GM21423 (cell line): ENCODE data around the gene CARS2.
"Not testable (repeated sequence)": the region's sequence is repeated elsewhere in the genome, so short reads cannot be mapped to it uniquely, and the experiment has no call there.

Experiments used
- ATAC-seq: cut with Tn5 transposase; IDR thresholded peaks from one replicate; pipeline ENCODE4 v1.9.1; 2021; ENCODE audit warnings: mild to moderate bottlenecking, moderate library complexity; ENCODE audit not compliant: unreplicated experiment

CARS2 gene

GRCh38 chr13:110705826-110706569, at the start of gene CARS2:
CARS2 (minus strand) TSS chr13:110706116; CDS start chr13:110706093, 23 bp downstream.
- ATAC-seq: peak; percentile 97

- ATAC-seq: no peak
These were observed 42.4 kb upstream of the CARS2 start for GRCh38 chr13:110748271-110748670.

- ATAC-seq: no peak
These were observed 40.5 kb upstream of the CARS2 start for GRCh38 chr13:110746438-110746837.

GRCh38 chr13:110743687-110744086, 37.8 kb upstream of the CARS2 start:
- no peak for ATAC-seq

GRCh38 chr13:110737555-110737954, 31.6 kb upstream of the CARS2 start:
- ATAC-seq: no peak

GRCh38 chr13:110734561-110734960, 28.6 kb upstream of the CARS2 start:
- no peak for ATAC-seq

- no peak for ATAC-seq
These were observed 25.2 kb upstream of the CARS2 start for GRCh38 chr13:110731072-110731471.

GRCh38 chr13:110726726-110727125, 20.8 kb upstream of the CARS2 start:
- ATAC-seq: no peak

GRCh38 chr13:110726153-110726552, 20.2 kb upstream of the CARS2 start:
- ATAC-seq: not testable (repeated sequence)

GRCh38 chr13:110723598-110723997, 17.7 kb upstream of the CARS2 start:
- no peak for ATAC-seq

GRCh38 chr13:110722971-110723370, 17.1 kb upstream of the CARS2 start:
- no peak for ATAC-seq

GRCh38 chr13:110719036-110719710, 13.3 kb upstream of the CARS2 start:
- ATAC-seq: no peak

GRCh38 chr13:110716247-110716515, 10.3 kb upstream of the CARS2 start:
- no peak for ATAC-seq

GRCh38 chr13:110715395-110716246, 9.7 kb upstream of the CARS2 start:
- ATAC-seq: peak; percentile 50

- no peak for ATAC-seq
These were observed 9.0 kb upstream of the CARS2 start for GRCh38 chr13:110714797-110715394.

GRCh38 chr13:110713981-110714796, 8.3 kb upstream of the CARS2 start:
- ATAC-seq: no peak

- no peak for ATAC-seq
These were observed 7.7 kb upstream of the CARS2 start, which contains the start of gene ING1 for GRCh38 chr13:110713642-110713952. ING1 (plus strand) TSS chr13:110713700; CDS start chr13:110714150, 450 bp downstream.

- peak; percentile 47 for ATAC-seq
These were observed 7.1 kb upstream of the CARS2 start for GRCh38 chr13:110712849-110713641.

- ATAC-seq: peak; percentile 29
These were observed 6.3 kb upstream of the CARS2 start for GRCh38 chr13:110712081-110712848.
